ENCODE measurements around the gene SRP14.
A peak's percentile ranks its signal among the peaks of the same experiment; 100 is the strongest.
"Not testable (repeated sequence)": the region's sequence is repeated elsewhere in the genome, so short reads cannot be mapped to it uniquely, and the experiment has no call there.

Gene SRP14

GRCh38 chr15:40035182-40035581, 3.8 kb downstream of the SRP14 start:
- H3K9me3 ChIP-seq (ENCODE audit: control insufficient read depth, insufficient read depth, low read length); H3K9ac ChIP-seq (ENCODE audit: low read depth, low read length); H3K4me1 ChIP-seq (ENCODE audit: control insufficient read depth, insufficient read depth, low read length); H3K27ac ChIP-seq (ENCODE audit: low read depth, low read length); H3K27me3 ChIP-seq (ENCODE audit: control insufficient read depth, insufficient read depth, low read length); H3K4me3 ChIP-seq (ENCODE audit: low read depth, low read length): not testable (repeated sequence)
- peaks cover 76% of the 10 kb centered on the region for H3K36me3 ChIP-seq (ENCODE audit: control insufficient read depth, insufficient read depth, low read length)

GRCh38 chr15:40034186-40034946, 4.6 kb downstream of the SRP14 start:
- H3K9me3 ChIP-seq (ENCODE audit: control insufficient read depth, insufficient read depth, low read length), result no peaks in the 10 kb centered on the region
- peaks cover 6% of the 10 kb centered on the region for H3K4me1 ChIP-seq (ENCODE audit: control insufficient read depth, insufficient read depth, low read length)
- H3K27ac ChIP-seq (ENCODE audit: low read depth, low read length), result no peak overlapping the region
- no peaks in the 10 kb centered on the region for H3K27me3 ChIP-seq (ENCODE audit: control insufficient read depth, insufficient read depth, low read length)
- no peak overlapping the region for H3K9ac ChIP-seq (ENCODE audit: low read depth, low read length)
- peaks cover 85% of the 10 kb centered on the region for H3K36me3 ChIP-seq (ENCODE audit: control insufficient read depth, insufficient read depth, low read length)
- H3K4me3 ChIP-seq (ENCODE audit: low read depth, low read length), result no peak overlapping the region

GRCh38 chr15:40032125-40032839, 6.7 kb downstream of the SRP14 start:
- no peaks in the 10 kb centered on the region for H3K9me3 ChIP-seq (ENCODE audit: control insufficient read depth, insufficient read depth, low read length)
- no peaks in the 10 kb centered on the region for H3K4me1 ChIP-seq (ENCODE audit: control insufficient read depth, insufficient read depth, low read length)
- peaks cover 96% of the 10 kb centered on the region for H3K36me3 ChIP-seq (ENCODE audit: control insufficient read depth, insufficient read depth, low read length)
- H3K27ac ChIP-seq (ENCODE audit: low read depth, low read length), result no peak overlapping the region
- no peak overlapping the region for H3K9ac ChIP-seq (ENCODE audit: low read depth, low read length)
- no peaks in the 10 kb centered on the region for H3K27me3 ChIP-seq (ENCODE audit: control insufficient read depth, insufficient read depth, low read length)
- no peak overlapping the region for H3K4me3 ChIP-seq (ENCODE audit: low read depth, low read length)

- Histone ChIP-seq H3K36me3 (ENCODE audit: control insufficient read depth, insufficient read depth, low read length) (peaks cover 96% of the 10 kb centered on the region), H3K9ac (ENCODE audit: low read depth, low read length) (no peak overlapping the region), H3K4me3 (ENCODE audit: low read depth, low read length) (no peak overlapping the region), H3K27me3 (ENCODE audit: control insufficient read depth, insufficient read depth, low read length) (no peaks in the 10 kb centered on the region), H3K9me3 (ENCODE audit: control insufficient read depth, insufficient read depth, low read length) (no peaks in the 10 kb centered on the region), H3K4me1 (ENCODE audit: control insufficient read depth, insufficient read depth, low read length) (no peaks in the 10 kb centered on the region), H3K27ac (ENCODE audit: low read depth, low read length) (no peak overlapping the region)
Measured at GRCh38 chr15:40031300-40031699, 7.7 kb downstream of the SRP14 start.

- H3K27ac ChIP-seq (ENCODE audit: low read depth, low read length), result peak overlapping the region; percentile 39
- H3K4me1 ChIP-seq (ENCODE audit: control insufficient read depth, insufficient read depth, low read length), result no peaks in the 10 kb centered on the region
- no peak overlapping the region for H3K9ac ChIP-seq (ENCODE audit: low read depth, low read length)
- H3K9me3 ChIP-seq (ENCODE audit: control insufficient read depth, insufficient read depth, low read length), result no peaks in the 10 kb centered on the region
- no peaks in the 10 kb centered on the region for H3K27me3 ChIP-seq (ENCODE audit: control insufficient read depth, insufficient read depth, low read length)
- no peak overlapping the region for H3K4me3 ChIP-seq (ENCODE audit: low read depth, low read length)
- H3K36me3 ChIP-seq (ENCODE audit: control insufficient read depth, insufficient read depth, low read length), result peaks cover 96% of the 10 kb centered on the region
Measured at GRCh38 chr15:40029979-40030893, 8.7 kb downstream of the SRP14 start.

GRCh38 chr15:40028853-40029252, 10.1 kb downstream of the SRP14 start:
- peaks cover 96% of the 10 kb centered on the region for H3K36me3 ChIP-seq (ENCODE audit: control insufficient read depth, insufficient read depth, low read length)
- no peak overlapping the region for H3K27ac ChIP-seq (ENCODE audit: low read depth, low read length)
- no peaks in the 10 kb centered on the region for H3K9me3 ChIP-seq (ENCODE audit: control insufficient read depth, insufficient read depth, low read length)
- no peaks in the 10 kb centered on the region for H3K27me3 ChIP-seq (ENCODE audit: control insufficient read depth, insufficient read depth, low read length)
- no peaks in the 10 kb centered on the region for H3K4me1 ChIP-seq (ENCODE audit: control insufficient read depth, insufficient read depth, low read length)
- H3K4me3 ChIP-seq (ENCODE audit: low read depth, low read length), result no peak overlapping the region
- no peak overlapping the region for H3K9ac ChIP-seq (ENCODE audit: low read depth, low read length)

GRCh38 chr15:40028193-40028592, 10.8 kb downstream of the SRP14 start:
- Histone ChIP-seq H3K4me3 (ENCODE audit: low read depth, low read length) (no peak overlapping the region), H3K9ac (ENCODE audit: low read depth, low read length) (no peak overlapping the region), H3K27me3 (ENCODE audit: control insufficient read depth, insufficient read depth, low read length) (no peaks in the 10 kb centered on the region), H3K9me3 (ENCODE audit: control insufficient read depth, insufficient read depth, low read length) (no peaks in the 10 kb centered on the region), H3K4me1 (ENCODE audit: control insufficient read depth, insufficient read depth, low read length) (no peaks in the 10 kb centered on the region), H3K36me3 (ENCODE audit: control insufficient read depth, insufficient read depth, low read length) (peaks cover 98% of the 10 kb centered on the region), H3K27ac (ENCODE audit: low read depth, low read length) (no peak overlapping the region)

- H3K4me3 ChIP-seq (ENCODE audit: low read depth, low read length), result no peak overlapping the region
- H3K27ac ChIP-seq (ENCODE audit: low read depth, low read length), result no peak overlapping the region
- H3K9ac ChIP-seq (ENCODE audit: low read depth, low read length), result no peak overlapping the region
- no peaks in the 10 kb centered on the region for H3K27me3 ChIP-seq (ENCODE audit: control insufficient read depth, insufficient read depth, low read length)
- H3K9me3 ChIP-seq (ENCODE audit: control insufficient read depth, insufficient read depth, low read length), result peaks cover 45% of the 10 kb centered on the region
- H3K36me3 ChIP-seq (ENCODE audit: control insufficient read depth, insufficient read depth, low read length), result peaks cover 97% of the 10 kb centered on the region
- no peaks in the 10 kb centered on the region for H3K4me1 ChIP-seq (ENCODE audit: control insufficient read depth, insufficient read depth, low read length)
Measured at GRCh38 chr15:40016224-40016865, 22.6 kb downstream of the SRP14 start.

GRCh38 chr15:40014390-40014789, 24.6 kb downstream of the SRP14 start:
- Histone ChIP-seq H3K4me1 (ENCODE audit: control insufficient read depth, insufficient read depth, low read length) (no peaks in the 10 kb centered on the region), H3K9ac (ENCODE audit: low read depth, low read length) (no peak overlapping the region), H3K4me3 (ENCODE audit: low read depth, low read length) (no peak overlapping the region), H3K36me3 (ENCODE audit: control insufficient read depth, insufficient read depth, low read length) (peaks cover 97% of the 10 kb centered on the region), H3K9me3 (ENCODE audit: control insufficient read depth, insufficient read depth, low read length) (peaks cover 43% of the 10 kb centered on the region), H3K27ac (ENCODE audit: low read depth, low read length) (no peak overlapping the region), H3K27me3 (ENCODE audit: control insufficient read depth, insufficient read depth, low read length) (no peaks in the 10 kb centered on the region)

- not testable (repeated sequence) for H3K4me3 ChIP-seq (ENCODE audit: low read depth, low read length)
Measured at GRCh38 chr15:40013372-40013771, 25.6 kb downstream of the SRP14 start.

More at GRCh38 chr15:40013372-40013771, 25.6 kb downstream of the SRP14 start:
- Histone ChIP-seq H3K36me3 (ENCODE audit: control insufficient read depth, insufficient read depth, low read length) (peaks cover 97% of the 10 kb centered on the region), H3K9me3 (ENCODE audit: control insufficient read depth, insufficient read depth, low read length) (peaks cover 43% of the 10 kb centered on the region)
- H3K27me3 ChIP-seq (ENCODE audit: control insufficient read depth, insufficient read depth, low read length); H3K9ac ChIP-seq (ENCODE audit: low read depth, low read length); H3K4me1 ChIP-seq (ENCODE audit: control insufficient read depth, insufficient read depth, low read length); H3K27ac ChIP-seq (ENCODE audit: low read depth, low read length): not testable (repeated sequence)

All from HUES48 (cell line).